ENCODE data around the gene SIK2. TPM values are rescaled to one million over a fixed set of nuclear protein-coding genes. Genes with fewer than 3 reads are reported as not detected.

The SIK2 gene
- total and polyA plus RNA-seq, 11 donors = 4.1 to 45.8 (median 27.5) TPM

- H3K4me3 ChIP-seq = peak overlapping the region in 8 of 12 donors; percentile 9 to 49 (median 36)
- peak in 3 of 5 donors; percentile 30 to 38 (median 31) for DNase-seq
- no peaks in the 10 kb centered on the region for H3K36me3 ChIP-seq
- TF ChIP-seq, protein P1, sequence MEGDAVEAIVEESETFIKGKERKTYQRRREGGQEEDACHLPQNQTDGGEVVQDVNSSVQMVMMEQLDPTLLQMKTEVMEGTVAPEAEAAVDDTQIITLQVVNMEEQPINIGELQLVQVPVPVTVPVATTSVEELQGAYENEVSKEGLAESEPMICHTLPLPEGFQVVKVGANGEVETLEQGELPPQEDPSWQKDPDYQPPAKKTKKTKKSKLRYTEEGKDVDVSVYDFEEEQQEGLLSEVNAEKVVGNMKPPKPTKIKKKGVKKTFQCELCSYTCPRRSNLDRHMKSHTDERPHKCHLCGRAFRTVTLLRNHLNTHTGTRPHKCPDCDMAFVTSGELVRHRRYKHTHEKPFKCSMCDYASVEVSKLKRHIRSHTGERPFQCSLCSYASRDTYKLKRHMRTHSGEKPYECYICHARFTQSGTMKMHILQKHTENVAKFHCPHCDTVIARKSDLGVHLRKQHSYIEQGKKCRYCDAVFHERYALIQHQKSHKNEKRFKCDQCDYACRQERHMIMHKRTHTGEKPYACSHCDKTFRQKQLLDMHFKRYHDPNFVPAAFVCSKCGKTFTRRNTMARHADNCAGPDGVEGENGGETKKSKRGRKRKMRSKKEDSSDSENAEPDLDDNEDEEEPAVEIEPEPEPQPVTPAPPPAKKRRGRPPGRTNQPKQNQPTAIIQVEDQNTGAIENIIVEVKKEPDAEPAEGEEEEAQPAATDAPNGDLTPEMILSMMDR (IDR thresholded peaks at IDR 0.05) = no peak
- TF ChIP-seq POLR2A (IDR thresholded peaks at IDR 0.05) = no peak
- intact Hi-C loops (cut with DNase I) = no loop called here
- H3K27me3 ChIP-seq = no peaks in the 10 kb centered on the region
- peak; percentile 94 to 97 (median 96) for ATAC-seq
- peak overlapping the region; percentile 10 to 75 (median 68) for H3K27ac ChIP-seq
- no peaks in the 10 kb centered on the region for H3K9me3 ChIP-seq
- 12 to 19% (median 17%) methylated on average over 4 of the region's 4 CpGs for WGBS, 4 donors
- peaks cover 0 to 30% (median 10%) of the 10 kb centered on the region in 12 donors for H3K4me1 ChIP-seq
Measured at GRCh38 chr11:111573821-111574249, 28.4 kb upstream of the SIK2 start.

GRCh38 chr11:111574373-111575225 lies 27.6 kb upstream of the SIK2 start:
- no peaks in the 10 kb centered on the region for H3K9me3 ChIP-seq
- 32 to 49% (median 40%) methylated on average over 7 of the region's 7 CpGs for WGBS, 4 donors
- DNase-seq (no peak), ATAC-seq (peak in 3 of 4 donors; percentile 17 to 26 (median 24))
- peak overlapping the region in 9 of 12 donors; percentile 9 to 49 (median 36) for H3K4me3 ChIP-seq
- TF ChIP-seq, protein P1 (IDR thresholded peaks at IDR 0.05) = no peak
- TF ChIP-seq POLR2A (IDR thresholded peaks at IDR 0.05) = no peak
- H3K27me3 ChIP-seq = no peaks in the 10 kb centered on the region
- peaks cover 0 to 26% (median 10%) of the 10 kb centered on the region in 12 donors for H3K4me1 ChIP-seq
- intact Hi-C loops (cut with DNase I) = no loop called here
- no peaks in the 10 kb centered on the region for H3K36me3 ChIP-seq
- peak overlapping the region; percentile 10 to 75 (median 68) for H3K27ac ChIP-seq

DNA sequence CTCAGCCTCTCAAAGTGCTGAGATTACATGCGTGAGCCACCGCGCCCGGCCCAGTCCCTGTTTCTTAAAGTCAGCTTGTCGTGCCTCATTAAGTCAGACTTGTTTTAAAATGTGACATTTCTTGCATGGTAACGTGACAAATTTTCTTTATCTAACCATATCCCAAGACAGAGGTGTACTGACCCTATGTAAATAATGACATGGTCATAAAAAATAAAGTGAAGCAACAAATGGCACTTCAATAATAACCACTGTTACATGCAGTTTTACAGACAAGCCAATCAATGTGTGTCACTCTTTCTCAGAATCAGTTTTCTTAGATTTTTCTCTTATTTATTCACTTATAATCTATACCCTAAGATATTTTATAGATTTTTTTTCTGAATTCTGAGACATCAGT lies 26.5 kb upstream of the SIK2 start:
- no peak overlapping the region for H3K4me3 ChIP-seq
- no peaks in the 10 kb centered on the region for H3K27me3 ChIP-seq
- H3K4me1 ChIP-seq = peaks cover 0 to 26% (median 10%) of the 10 kb centered on the region in 12 donors
- no peaks in the 10 kb centered on the region for H3K9me3 ChIP-seq
- H3K27ac ChIP-seq = no peak overlapping the region
- TF ChIP-seq, protein P1 (IDR thresholded peaks at IDR 0.05) = no peak
- no peak for TF ChIP-seq POLR2A (IDR thresholded peaks at IDR 0.05)
- intact Hi-C loops (cut with DNase I) = no loop called here
- 91 to 97% (median 95%) methylated on average over 6 of the region's 6 CpGs for WGBS, 4 donors
- no peak for DNase-seq
- no peaks in the 10 kb centered on the region for H3K36me3 ChIP-seq
- ATAC-seq = no peak

DNA sequence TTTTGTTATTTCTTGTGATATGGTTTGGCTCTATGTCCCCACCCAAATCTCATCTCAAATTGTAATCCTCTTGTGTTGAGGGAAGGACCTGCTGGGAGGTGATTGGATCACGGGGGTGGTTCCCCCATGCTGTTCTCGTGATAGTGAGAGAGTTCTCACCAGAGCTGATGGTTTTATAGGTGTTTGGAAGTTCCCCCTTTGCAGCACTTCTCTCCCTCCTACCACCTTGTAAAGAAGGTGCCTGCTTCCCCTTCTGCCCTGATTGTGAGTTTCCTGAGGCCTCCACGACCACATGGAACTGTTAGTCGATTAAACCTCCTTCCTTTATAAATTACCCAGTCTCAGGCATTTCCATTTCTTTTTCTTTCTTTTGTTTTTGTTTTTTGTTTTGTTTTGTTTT lies 24.4 kb upstream of the SIK2 start:
- peaks cover 0 to 28% (median 10%) of the 10 kb centered on the region in 12 donors for H3K4me1 ChIP-seq
- ATAC-seq (no peak), DNase-seq (no peak)
- no peak overlapping the region for H3K27ac ChIP-seq
- WGBS, 4 donors = 71 to 86% (median 80%) methylated on average over 4 of the region's 4 CpGs
- H3K36me3 ChIP-seq = no peaks in the 10 kb centered on the region
- H3K4me3 ChIP-seq = no peak overlapping the region
- no peak for TF ChIP-seq POLR2A (IDR thresholded peaks at IDR 0.05)
- TF ChIP-seq, protein P1 (IDR thresholded peaks at IDR 0.05) = no peak
- intact Hi-C loops (cut with DNase I) = no loop called here
- H3K9me3 ChIP-seq = no peaks in the 10 kb centered on the region
- no peaks in the 10 kb centered on the region for H3K27me3 ChIP-seq
